WTC11 (cell line): ENCODE measurements around the gene TMEM212.

Experiments used
- FOXJ3 ChIP-seq: sonication (generic); formaldehyde crosslinking; IDR thresholded peaks from 2 replicates; pipeline ENCODE4 v1.9.0; 2021; ENCODE audit warnings: missing genetic modification reagents, mild to moderate bottlenecking, borderline replicate concordance
- FOXP1 ChIP-seq: sonication (generic); formaldehyde crosslinking; IDR thresholded peaks from 2 replicates; pipeline ENCODE4 v1.8.0; 2022; ENCODE audit warnings: missing genetic modification reagents, mild to moderate bottlenecking, moderate library complexity, borderline replicate concordance
- JUN ChIP-seq: sonication (generic); formaldehyde crosslinking; IDR thresholded peaks from 2 replicates; pipeline ENCODE4 v1.8.0; 2023; ENCODE audit warnings: mild to moderate bottlenecking, missing genetic modification reagents
- SMAD3 ChIP-seq: sonication (generic); formaldehyde crosslinking; IDR thresholded peaks from 2 replicates; pipeline ENCODE4 v1.8.0; 2022; ENCODE audit warnings: missing genetic modification reagents, mild to moderate bottlenecking, borderline replicate concordance
- ZBTB21 ChIP-seq: sonication (generic); formaldehyde crosslinking; IDR thresholded peaks from 2 replicates; pipeline ENCODE4 v1.8.1; 2023; ENCODE audit warnings: mild to moderate bottlenecking, missing genetic modification reagents, borderline replicate concordance
- TF ChIP-seq, protein P1 (sequence below): fragments of 200-600 bp; IDR thresholded peaks from 2 replicates; pipeline ENCODE4 v1.8.0; 2022; ENCODE audit warnings: antibody characterized with exemption
- TF ChIP-seq, protein P2 (sequence below): sonication (generic); formaldehyde crosslinking; IDR thresholded peaks from 2 replicates; pipeline ENCODE4 v1.8.1; 2023; ENCODE audit warnings: mild to moderate bottlenecking, missing genetic modification reagents
- TF ChIP-seq, protein P3 (sequence below): sonication (generic); formaldehyde crosslinking; IDR thresholded peaks from 2 replicates; pipeline ENCODE4 v1.8.1; 2023; ENCODE audit warnings: mild to moderate bottlenecking, missing genetic modification reagents, borderline replicate concordance
- TF ChIP-seq, protein P4 (sequence below): sonication (generic); formaldehyde crosslinking; IDR thresholded peaks from 2 replicates; pipeline ENCODE4 v1.8.1; 2023; ENCODE audit warnings: mild to moderate bottlenecking, missing genetic modification reagents, moderate library complexity

DNA sequence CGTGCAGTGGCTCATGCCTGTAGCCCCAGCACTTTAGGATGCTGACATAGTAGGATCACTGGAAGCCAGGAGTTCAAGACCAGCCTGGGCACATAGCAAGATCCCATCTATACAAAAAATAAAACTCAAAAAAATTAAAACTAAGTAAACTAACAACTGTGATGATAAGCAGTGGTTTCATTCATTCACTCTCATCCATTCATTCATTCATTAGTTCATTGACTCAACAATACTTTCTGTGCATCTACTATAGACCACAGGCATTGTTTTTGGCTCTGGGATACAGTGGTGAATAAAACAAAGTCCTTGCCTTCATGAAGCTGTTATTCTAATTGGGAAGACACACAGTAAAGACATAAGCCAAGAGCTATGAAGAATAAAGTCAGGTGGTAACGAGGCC, 7.5 kb upstream of the TMEM212 start:
- TF ChIP-seq, protein P1, sequence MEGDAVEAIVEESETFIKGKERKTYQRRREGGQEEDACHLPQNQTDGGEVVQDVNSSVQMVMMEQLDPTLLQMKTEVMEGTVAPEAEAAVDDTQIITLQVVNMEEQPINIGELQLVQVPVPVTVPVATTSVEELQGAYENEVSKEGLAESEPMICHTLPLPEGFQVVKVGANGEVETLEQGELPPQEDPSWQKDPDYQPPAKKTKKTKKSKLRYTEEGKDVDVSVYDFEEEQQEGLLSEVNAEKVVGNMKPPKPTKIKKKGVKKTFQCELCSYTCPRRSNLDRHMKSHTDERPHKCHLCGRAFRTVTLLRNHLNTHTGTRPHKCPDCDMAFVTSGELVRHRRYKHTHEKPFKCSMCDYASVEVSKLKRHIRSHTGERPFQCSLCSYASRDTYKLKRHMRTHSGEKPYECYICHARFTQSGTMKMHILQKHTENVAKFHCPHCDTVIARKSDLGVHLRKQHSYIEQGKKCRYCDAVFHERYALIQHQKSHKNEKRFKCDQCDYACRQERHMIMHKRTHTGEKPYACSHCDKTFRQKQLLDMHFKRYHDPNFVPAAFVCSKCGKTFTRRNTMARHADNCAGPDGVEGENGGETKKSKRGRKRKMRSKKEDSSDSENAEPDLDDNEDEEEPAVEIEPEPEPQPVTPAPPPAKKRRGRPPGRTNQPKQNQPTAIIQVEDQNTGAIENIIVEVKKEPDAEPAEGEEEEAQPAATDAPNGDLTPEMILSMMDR = no peak
- TF ChIP-seq FOXJ3 = no peak
- TF ChIP-seq, protein P2, sequence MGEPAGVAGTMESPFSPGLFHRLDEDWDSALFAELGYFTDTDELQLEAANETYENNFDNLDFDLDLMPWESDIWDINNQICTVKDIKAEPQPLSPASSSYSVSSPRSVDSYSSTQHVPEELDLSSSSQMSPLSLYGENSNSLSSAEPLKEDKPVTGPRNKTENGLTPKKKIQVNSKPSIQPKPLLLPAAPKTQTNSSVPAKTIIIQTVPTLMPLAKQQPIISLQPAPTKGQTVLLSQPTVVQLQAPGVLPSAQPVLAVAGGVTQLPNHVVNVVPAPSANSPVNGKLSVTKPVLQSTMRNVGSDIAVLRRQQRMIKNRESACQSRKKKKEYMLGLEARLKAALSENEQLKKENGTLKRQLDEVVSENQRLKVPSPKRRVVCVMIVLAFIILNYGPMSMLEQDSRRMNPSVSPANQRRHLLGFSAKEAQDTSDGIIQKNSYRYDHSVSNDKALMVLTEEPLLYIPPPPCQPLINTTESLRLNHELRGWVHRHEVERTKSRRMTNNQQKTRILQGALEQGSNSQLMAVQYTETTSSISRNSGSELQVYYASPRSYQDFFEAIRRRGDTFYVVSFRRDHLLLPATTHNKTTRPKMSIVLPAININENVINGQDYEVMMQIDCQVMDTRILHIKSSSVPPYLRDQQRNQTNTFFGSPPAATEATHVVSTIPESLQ (CRISPR knock-in tag) = no peak
- TF ChIP-seq, protein P3, sequence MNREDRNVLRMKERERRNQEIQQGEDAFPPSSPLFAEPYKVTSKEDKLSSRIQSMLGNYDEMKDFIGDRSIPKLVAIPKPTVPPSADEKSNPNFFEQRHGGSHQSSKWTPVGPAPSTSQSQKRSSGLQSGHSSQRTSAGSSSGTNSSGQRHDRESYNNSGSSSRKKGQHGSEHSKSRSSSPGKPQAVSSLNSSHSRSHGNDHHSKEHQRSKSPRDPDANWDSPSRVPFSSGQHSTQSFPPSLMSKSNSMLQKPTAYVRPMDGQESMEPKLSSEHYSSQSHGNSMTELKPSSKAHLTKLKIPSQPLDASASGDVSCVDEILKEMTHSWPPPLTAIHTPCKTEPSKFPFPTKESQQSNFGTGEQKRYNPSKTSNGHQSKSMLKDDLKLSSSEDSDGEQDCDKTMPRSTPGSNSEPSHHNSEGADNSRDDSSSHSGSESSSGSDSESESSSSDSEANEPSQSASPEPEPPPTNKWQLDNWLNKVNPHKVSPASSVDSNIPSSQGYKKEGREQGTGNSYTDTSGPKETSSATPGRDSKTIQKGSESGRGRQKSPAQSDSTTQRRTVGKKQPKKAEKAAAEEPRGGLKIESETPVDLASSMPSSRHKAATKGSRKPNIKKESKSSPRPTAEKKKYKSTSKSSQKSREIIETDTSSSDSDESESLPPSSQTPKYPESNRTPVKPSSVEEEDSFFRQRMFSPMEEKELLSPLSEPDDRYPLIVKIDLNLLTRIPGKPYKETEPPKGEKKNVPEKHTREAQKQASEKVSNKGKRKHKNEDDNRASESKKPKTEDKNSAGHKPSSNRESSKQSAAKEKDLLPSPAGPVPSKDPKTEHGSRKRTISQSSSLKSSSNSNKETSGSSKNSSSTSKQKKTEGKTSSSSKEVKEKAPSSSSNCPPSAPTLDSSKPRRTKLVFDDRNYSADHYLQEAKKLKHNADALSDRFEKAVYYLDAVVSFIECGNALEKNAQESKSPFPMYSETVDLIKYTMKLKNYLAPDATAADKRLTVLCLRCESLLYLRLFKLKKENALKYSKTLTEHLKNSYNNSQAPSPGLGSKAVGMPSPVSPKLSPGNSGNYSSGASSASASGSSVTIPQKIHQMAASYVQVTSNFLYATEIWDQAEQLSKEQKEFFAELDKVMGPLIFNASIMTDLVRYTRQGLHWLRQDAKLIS (CRISPR knock-in tag) = no peak
- TF ChIP-seq JUN (CRISPR knock-in tag) = no peak
- no peak for TF ChIP-seq SMAD3
- TF ChIP-seq, protein P4, sequence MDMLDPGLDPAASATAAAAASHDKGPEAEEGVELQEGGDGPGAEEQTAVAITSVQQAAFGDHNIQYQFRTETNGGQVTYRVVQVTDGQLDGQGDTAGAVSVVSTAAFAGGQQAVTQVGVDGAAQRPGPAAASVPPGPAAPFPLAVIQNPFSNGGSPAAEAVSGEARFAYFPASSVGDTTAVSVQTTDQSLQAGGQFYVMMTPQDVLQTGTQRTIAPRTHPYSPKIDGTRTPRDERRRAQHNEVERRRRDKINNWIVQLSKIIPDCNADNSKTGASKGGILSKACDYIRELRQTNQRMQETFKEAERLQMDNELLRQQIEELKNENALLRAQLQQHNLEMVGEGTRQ (CRISPR knock-in tag) = no peak
- TF ChIP-seq ZBTB21 = no peak
- no peak for TF ChIP-seq FOXP1 (CRISPR knock-in tag)
